GM19468 (cell line): ENCODE data around the gene CGN.

ENCODE experiments used
- ATAC-seq: cut with Tn5 transposase; IDR thresholded peaks from one replicate; pipeline ENCODE4 v1.9.1; 2021; ENCODE audit warnings: mild to moderate bottlenecking, moderate library complexity, moderate number of reproducible peaks; ENCODE audit not compliant: unreplicated experiment; ENCODE audit errors: extremely low read depth

The CGN gene

GRCh38 chr1:151499930-151500329, 11.3 kb upstream of the CGN start:
- no peak for ATAC-seq

DNA sequence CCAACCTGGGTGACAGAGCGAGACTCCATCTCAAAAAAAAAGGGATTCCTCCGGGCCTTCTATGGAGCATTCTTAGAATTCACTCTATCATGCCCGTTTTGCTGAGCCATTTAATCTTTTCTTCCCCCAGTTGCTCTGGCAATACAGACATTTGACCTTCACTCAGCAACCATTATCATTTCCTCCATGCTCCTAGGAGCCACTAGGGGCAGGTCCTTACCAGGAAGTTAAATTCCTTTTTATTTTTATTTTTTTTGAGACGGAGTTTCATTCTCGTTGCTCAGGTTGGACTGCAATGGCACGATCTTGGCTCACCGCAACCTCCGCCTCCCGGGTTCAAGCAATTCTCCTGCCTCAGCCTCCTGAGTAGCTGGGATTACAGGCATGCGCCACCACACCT, 9.7 kb upstream of the CGN start:
- no peak for ATAC-seq

- ATAC-seq, result no peak
Measured at GRCh38 chr1:151502035-151502700, 9.0 kb upstream of the CGN start.

- no peak for ATAC-seq
Measured at GRCh38 chr1:151502859-151503780, 8.1 kb upstream of the CGN start.

DNA sequence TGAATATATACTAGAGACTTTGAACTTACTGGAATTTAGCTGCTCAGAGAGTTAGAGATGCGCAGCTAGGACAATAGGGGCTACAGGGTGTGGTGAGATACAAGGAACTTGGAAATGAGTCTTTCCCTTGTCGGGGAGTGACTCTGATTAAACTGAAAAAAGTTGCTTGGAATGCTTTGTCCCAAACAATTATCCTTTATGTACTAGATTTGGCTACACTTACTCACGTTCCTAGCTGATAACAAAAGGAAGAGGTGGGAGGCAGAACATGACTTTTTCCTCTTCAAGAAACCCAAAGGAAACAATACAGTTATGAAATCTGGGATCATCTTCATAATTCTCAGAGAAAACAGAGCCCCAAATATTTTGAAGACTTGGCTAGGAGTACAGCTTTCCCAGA, 6.9 kb upstream of the CGN start:
- ATAC-seq, result no peak

DNA sequence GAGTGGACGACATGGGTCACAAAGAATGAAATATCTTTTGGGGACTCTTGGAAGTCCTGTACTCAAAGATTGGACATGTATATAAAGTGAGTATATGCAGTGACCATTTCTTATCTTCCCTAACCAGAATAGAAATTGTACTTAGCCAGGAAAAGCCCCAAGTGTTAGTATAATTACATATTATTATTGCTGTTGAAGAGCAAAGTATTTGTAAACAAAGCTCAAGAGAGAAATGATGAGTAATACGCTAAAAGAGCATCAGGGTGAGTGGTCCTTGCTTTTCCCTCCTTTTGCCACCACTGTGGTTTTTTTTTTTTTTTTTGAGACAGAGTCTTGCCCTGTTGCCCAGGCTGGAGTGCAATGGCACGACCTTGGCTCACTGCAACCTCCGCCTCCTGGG, 6.4 kb upstream of the CGN start:
- no peak for ATAC-seq

GRCh38 chr1:151508833-151509232, 2.4 kb upstream of the CGN start:
- no peak for ATAC-seq

DNA sequence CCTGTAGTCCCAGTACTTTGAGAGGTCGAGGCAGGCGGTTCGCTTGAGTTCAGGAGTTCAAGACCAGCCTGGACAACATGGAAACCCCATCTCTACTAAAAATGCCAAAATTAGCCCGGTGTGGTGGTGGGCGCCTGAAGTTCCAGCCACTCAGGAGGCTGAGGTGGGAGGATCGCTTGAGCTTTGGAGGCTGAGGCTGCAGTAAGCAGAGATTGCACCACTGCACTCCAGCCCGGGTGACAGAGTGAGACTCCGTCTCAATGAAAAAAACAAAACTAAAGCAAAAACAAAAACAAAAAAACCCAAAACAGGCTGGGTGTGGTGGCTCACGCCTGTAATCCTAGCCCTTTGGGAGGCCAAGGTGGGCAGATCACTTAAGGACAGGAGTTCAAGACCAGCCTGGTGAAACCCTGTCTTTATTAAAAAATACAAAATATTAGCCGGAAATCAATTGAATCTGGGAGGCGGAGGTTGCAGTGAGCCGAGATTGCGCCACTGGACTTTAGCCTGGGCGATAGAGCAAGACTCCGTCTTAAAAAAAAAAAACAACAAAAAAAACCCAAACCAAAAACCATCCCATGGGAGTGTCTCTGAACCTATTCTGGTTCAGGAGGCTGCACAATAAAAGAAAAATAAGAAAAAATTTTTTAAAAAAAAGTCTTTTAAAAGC, 1.7 kb upstream of the CGN start:
- ATAC-seq, result no peak

- ATAC-seq, result no peak
Measured at GRCh38 chr1:151510020-151510405, 1.2 kb upstream of the CGN start.

GRCh38 chr1:151510614-151510956, 602 bp upstream of the CGN start:
- ATAC-seq, result no peak

DNA sequence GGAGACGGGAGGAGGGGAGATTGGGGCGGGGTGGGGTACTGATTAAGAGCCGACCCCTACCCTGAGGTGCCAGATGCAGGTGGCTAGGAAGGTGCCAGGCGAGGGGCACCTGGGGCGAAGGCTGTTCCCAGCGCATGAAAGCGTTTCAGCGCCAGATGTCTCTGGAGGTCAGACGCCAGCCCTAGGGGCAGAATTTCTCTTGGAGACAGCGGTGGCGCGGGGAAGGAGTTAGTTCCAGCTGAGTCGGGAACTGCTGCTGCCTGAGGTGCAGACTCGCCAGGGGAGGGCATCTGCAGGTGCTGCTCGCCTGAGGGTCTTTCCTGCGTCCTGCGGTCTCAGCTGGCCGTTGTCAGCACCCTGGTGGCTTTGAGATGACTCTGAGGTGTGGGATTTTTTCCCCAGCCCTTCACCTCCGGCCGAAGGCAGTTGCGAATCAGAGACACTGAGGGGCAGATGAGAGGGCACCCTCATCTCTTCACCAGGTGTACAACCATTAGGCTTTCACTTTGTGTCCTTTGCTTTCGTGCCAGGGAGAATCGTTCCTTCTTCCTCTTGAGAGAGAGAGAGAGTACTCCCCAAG, 539 bp downstream of the CGN start:
- no peak for ATAC-seq

GRCh38 chr1:151512326-151512725, 1.1 kb downstream of the CGN start:
- ATAC-seq, result no peak

DNA sequence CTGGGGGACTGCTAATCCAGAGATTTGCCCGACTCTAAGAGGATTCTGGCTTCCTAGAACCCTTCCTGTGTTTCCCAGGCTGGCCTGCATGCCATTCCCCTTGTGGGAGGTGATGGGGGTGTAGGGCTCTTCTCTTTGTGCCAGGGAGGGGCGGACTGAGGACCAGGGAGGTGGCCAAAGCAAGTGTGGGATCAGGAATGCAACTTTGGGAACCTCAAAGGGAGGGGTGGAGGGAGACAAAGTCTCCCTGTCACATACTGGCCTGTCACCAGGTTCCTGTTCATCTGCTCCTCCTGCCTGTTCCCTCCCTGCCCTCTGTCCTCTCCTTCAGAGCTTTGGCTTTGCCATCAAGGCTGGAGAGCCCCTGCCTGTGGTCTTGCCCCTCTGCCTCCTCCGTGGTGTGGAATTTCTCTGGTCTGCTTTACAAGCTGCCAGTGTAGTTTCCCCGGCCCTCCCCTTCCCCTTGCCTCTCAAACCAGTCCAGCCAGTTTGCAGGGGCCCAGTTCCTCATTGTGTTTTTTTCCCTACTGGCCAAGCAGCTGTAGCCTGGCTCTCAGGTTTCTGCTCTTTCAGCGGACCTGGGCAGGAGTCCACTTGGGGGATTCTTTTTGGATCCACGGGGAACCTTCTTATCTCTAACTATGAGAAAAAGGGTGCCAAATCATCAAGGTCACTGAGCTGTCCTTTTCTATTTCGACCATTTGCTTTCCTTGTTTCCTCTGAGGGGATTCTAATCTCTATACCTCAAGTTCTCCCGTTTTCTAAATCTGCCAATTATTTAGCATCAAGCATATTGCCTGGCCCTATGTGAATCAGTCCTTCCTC, 1.8 kb downstream of the CGN start:
- no peak for ATAC-seq

GRCh38 chr1:151513626-151514121, 2.5 kb downstream of the CGN start:
- no peak for ATAC-seq

DNA sequence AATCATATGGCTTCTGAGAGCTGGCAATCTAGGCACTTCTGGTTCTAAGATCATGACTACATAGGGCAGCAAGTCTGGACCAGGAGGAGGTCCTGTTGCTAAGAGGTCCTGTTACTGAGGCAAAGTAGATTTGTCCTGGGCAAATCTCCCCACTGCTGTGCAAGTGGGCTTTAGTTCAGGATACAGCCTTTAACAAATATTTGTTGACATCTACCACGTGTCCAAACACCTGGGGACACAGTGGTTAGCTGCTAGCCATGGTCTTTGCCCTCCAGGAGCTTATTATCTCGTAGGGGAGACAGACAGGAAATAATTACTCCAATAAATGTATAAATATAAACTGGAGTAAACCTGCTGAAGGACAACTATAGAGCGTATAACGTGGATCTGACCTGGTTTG, 3.2 kb downstream of the CGN start:
- no peak for ATAC-seq

- no peak for ATAC-seq
Measured at GRCh38 chr1:151515265-151515664, 4.1 kb downstream of the CGN start.

DNA sequence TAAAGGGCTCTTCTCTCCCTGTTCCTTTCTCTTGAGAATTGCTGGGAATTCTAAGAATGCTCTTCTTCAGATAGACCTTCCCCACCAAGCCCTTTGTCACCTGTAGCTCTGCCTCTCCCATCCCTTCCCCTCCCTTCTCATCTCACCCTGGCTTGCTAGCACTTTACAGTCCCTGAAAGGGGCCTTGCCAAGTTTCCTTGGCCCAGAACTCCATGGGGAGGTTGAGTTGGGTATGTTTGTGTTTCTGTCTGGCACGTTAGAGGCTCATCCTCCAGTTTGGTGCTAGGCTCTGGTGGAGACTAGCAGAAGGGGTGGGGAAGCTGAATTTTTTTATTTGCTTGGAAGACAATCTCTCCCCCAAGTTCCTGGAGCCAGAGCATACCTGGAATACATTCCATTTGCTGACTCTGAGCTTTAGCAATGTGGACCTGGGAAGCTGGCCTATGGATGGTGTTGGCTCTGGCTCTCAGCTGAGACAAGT, 4.9 kb downstream of the CGN start:
- no peak for ATAC-seq

DNA sequence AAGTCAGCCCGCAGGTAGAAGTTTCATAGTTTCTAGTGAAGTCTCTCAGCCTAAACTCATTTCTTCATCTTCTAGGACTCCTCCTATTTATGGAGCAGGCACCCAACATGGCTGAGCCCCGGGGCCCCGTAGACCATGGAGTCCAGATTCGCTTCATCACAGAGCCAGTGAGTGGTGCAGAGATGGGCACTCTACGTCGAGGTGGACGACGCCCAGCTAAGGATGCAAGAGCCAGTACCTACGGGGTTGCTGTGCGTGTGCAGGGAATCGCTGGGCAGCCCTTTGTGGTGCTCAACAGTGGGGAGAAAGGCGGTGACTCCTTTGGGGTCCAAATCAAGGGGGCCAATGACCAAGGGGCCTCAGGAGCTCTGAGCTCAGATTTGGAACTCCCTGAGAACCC, 7.2 kb downstream of the CGN start:
- no peak for ATAC-seq

GRCh38 chr1:151518936-151519335, 7.7 kb downstream of the CGN start:
- ATAC-seq, result no peak

DNA sequence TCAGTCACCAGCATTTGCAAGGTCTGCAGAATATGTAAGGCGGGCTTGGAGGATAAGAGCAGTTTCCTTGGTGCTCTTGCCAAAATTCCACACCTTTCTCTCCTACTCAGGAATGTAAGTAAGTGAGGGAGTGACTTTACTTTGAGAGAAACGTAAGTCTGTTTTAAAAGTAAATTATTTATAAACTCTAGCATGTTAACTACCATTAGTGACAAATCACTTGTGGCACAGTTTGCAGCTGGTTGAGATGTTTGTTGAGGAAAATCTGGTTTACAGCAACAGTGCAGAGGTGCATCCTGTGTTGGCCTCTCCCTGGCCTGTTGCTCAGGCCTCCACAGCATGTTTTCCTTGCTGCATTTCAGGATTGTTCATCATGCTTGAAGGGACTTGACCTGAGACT, 8.5 kb downstream of the CGN start:
- no peak for ATAC-seq
